Activated CD8-positive, alpha-beta T cell treated with anti-CD3 and anti-CD28 coated beads, Interleukin-2, amount 10 ng/mL, durations not matched to agents 7 days and 5 days (primary cell): ENCODE data around the gene DNAJB9. TPM values are rescaled to one million over a fixed set of nuclear protein-coding genes. Genes with fewer than 3 reads are reported as not detected.

ENCODE experiments used
- ATAC-seq: fragments of 150-1000 bp; cut with Tn5 transposase; one replicate; pipeline ENCODE4 v1.10.0; 2021; ENCODE audit warnings: moderate library complexity
- CTCF ChIA-PET: fragments of 350-600 bp; sonication (Branson Sonifier 250); formaldehyde crosslinking; loops from one replicate; lab custom pipeline; 2021; ENCODE audit warnings: antibody characterized with exemption; lab: Charles Lee
- POLR2A ChIA-PET: fragments of 350-600 bp; sonication (Branson Sonifier 250); formaldehyde crosslinking; loops from one replicate; lab custom pipeline; 2021; ENCODE audit warnings: antibody characterized with exemption; lab: Charles Lee
- DNase-seq: peaks from one replicate; pipeline ENCODE4 v3.0.0-alpha.2; 2020
- H3K27ac Mint-ChIP-seq: one replicate; pipeline ENCODE4 v1.8.0; 2021; ENCODE audit warnings: mild to moderate bottlenecking, mixed read lengths
- H3K27me3 Mint-ChIP-seq: one replicate; pipeline ENCODE4 v1.8.0; 2021; ENCODE audit warnings: low read depth, mixed read lengths
- H3K36me3 Mint-ChIP-seq: one replicate; pipeline ENCODE4 v1.8.0; 2021; ENCODE audit warnings: low read depth, mixed read lengths
- H3K4me1 Mint-ChIP-seq: one replicate; pipeline ENCODE4 v1.8.0; 2021; ENCODE audit warnings: low read depth, mixed read lengths
- H3K4me3 Mint-ChIP-seq: one replicate; pipeline ENCODE4 v1.8.0; 2021; ENCODE audit warnings: mild to moderate bottlenecking, mixed read lengths
- H3K9me3 Mint-ChIP-seq: one replicate; pipeline ENCODE4 v1.8.0; 2022; ENCODE audit warnings: mixed read lengths; ENCODE audit not compliant: insufficient read depth
- total RNA-seq, 2 experiments: library from RNA; stranded (reverse); gene quantifications; one replicate each; pipeline ENCODE4 v1.2.3, GENCODE V29; 2021

DNAJB9 gene
- total RNA-seq: 1 to 10 TPM; 9.4 to 9.6 TPM

DNA sequence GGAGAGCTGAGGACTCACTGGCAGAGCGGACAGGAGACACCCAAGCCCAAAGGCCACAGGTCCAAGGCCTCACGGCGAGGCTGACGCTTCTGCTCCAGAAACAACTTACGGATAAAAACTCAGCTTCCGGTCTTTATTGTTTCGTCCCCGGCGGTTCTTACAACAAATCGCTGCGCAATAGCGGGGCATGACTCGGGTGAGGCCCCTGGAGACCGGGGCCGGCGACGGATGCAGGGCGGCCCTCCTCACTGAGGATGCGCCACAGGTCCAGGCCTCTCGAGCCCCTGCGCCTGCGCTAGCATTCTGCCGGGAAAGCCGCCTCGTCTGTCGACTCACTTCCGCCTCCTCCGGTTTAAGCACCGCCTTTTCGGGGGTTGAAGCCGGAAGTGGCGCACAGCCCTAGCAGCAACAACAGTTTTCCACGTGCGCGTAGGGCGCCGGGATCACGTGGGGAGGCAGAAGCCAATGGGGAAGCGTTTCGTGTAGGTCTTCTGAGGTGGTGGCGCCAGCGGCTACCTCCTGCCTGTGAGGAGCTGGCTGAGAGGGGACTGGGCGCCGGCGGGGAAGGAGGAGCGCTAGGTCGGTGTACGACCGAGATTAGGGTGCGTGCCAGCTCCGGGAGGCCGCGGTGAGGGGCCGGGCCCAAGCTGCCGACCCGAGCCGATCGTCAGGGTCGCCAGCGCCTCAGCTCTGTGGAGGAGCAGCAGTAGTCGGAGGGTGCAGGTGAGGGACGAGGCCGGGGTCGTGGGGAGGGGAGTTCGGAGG is at the start of gene DNAJB9, which contains the start of gene THAP5:
Gene DNAJB9 (plus strand): TSS at position 494 of the 765 bp plus-strand sequence. CDS start 1,853 bp downstream, outside the sequence.
Gene THAP5 (minus strand): TSS at position 326 of the 765 bp plus-strand sequence. CDS start 137 bp downstream, at position 189.
- ATAC-seq (peak; percentile 91), DNase-seq (peak; percentile 99)
- Mint-ChIP-seq H3K9me3 (peaks cover 3% of the 10 kb centered on the region), H3K27ac (peak within 1 kb of the TSS; percentile 100), H3K4me3 (peak within 1 kb of the TSS; percentile 96), H3K4me1 (peaks cover 37% of the 10 kb centered on the region), H3K36me3 (peaks cover 54% of the 10 kb centered on the region), H3K27me3 (no peaks in the 10 kb centered on the region)
- CTCF ChIA-PET: interaction anchor here (1.1 to 1.3 kb wide), 2 partner anchors 44 to 73 kb away, joined by 3 to 6 read pairs; partner anchors contain the start of gene PNPLA8
- POLR2A ChIA-PET: interaction anchor here (0.7 to 4.3 kb wide), 8 partner anchors 13 to 463 kb away, joined by 3 to 55 read pairs (median 4); partner anchors contain the start of gene PNPLA8

DNA sequence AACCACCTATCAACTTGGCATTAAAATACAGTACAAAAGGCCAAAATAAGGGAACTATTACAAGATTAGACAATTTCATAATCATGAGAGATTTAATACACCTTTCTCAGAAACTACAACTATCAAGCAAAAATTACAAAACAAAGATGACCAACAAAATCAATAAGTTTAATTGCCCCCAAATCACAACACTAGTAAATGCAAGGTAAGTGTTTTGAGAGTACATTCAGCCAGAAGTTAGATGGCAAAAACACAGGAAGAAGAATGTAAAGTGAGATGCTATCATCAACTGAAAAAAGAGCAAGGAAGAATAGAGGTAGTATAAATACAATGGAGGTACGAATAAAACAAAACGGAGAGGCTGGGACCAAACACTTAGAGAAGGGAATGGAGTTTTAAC is 46.9 kb upstream of the DNAJB9 start:
- ChIA-PET CTCF (no interaction called here), POLR2A (interaction anchor here (1.2 kb wide), 1 partner anchor 46 kb away, joined by 5 read pairs; the partner anchor contains the start of genes DNAJB9 and THAP5)
- DNase-seq (no peak), ATAC-seq (no peak)
- Mint-ChIP-seq H3K4me1 (peaks cover 20% of the 10 kb centered on the region), H3K27me3 (no peaks in the 10 kb centered on the region), H3K27ac (peak overlapping the region; percentile 3), H3K9me3 (no peaks in the 10 kb centered on the region), H3K4me3 (no peak overlapping the region), H3K36me3 (peaks cover 16% of the 10 kb centered on the region)

DNA sequence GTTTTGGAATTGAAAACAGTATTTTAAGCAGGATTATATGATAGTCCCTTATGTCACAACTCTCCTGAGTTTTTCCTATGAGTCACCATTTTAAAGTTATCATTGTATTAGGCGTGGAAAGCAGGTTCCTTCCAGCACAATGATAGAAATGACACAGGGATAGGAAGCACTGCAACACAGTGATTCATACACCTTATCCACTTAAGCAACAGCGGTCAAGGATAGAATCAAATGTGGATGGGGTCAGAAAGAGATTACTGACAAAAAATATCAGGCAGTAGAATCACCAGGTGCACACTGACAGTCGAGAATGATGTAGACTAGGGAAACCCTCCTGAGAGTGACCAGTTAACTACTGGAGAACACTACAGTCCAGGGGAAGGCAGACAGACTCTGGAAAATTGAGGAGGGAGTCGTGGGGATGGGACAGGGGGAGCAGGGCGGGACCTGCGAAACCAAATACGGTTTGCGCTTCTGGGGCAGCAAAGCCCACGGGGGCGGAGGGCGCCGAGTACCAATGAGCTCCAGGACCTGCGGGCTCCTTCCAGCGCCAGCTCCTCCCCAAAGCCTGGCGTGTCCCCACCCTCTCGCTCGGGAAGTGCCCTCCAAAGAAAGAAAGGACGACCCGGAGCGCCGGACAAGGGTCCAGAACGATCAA is 44.2 kb upstream of the DNAJB9 start:
- no peak for DNase-seq
- peaks cover 20% of the 10 kb centered on the region for H3K4me1 Mint-ChIP-seq
- POLR2A ChIA-PET: interaction anchor here (1.0 to 4.2 kb wide), 3 partner anchors 24 to 45 kb away, joined by 3 to 55 read pairs (median 3); partner anchors contain the start of genes DNAJB9 and THAP5

DNA sequence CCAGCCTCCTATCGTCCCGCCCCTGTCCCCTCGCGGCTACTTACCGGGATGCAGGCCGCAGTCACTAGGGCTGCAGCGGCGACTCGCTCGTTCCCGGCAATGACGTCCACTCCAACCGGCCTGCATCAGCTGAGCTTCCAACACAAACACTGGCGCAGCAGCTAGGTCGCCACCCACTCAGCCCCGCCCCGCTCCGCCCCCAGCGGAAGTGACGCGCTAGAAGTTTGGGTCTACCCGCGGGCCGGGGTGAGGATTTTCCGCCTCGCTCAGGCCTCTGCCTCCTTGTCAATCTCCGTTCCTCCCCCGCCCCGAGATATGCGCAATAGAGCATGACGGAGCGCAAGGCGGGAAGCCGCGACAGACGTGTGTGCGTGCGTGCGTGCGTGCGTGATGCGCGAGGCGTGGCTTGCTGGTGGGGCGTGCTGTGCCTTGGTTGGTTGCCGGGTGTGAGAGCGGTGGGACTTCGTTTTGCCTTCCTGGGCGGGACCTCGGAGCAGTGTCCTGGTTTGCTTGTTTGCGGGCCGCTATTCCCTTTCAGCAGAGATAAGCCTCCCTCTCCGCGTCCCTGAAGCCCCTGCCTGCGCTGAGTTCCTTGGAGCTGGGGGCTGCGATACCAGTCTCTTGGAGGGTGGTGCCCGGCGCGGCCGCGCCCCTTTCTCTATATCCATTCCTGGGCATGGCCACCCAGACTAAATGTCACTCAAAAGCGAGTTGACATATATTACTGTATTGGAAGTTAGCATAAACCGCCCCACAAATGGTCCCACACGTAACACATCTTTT is 43.5 kb upstream of the DNAJB9 start, which contains the start of gene PNPLA8:
Gene PNPLA8 (minus strand): TSS at position 151 of the 783 bp plus-strand sequence. CDS start 10,644 bp downstream, outside the sequence.
- peak within 1 kb of the TSS; percentile 95 for H3K4me3 Mint-ChIP-seq
- ChIA-PET CTCF (interaction anchor here (0.7 to 1.6 kb wide), 4 partner anchors 10 to 73 kb away, joined by 4 to 6 read pairs (median 6); partner anchors contain the start of genes DNAJB9 and THAP5), POLR2A (interaction anchor here (0.6 to 4.2 kb wide), 4 partner anchors 30 to 44 kb away, joined by 3 to 55 read pairs (median 4); partner anchors contain the start of genes DNAJB9 and THAP5)
- H3K27me3 Mint-ChIP-seq: peaks cover 3% of the 10 kb centered on the region
- peak within 1 kb of the TSS; percentile 98 for H3K27ac Mint-ChIP-seq
- DNase-seq (peak; percentile 100), ATAC-seq (peak; percentile 91)
- peaks cover 20% of the 10 kb centered on the region for H3K4me1 Mint-ChIP-seq
- H3K36me3 Mint-ChIP-seq: peaks cover 2% of the 10 kb centered on the region
- H3K9me3 Mint-ChIP-seq: no peaks in the 10 kb centered on the region

More for the DNA sequence above, 44.2 kb upstream of the DNAJB9 start:
- Mint-ChIP-seq H3K4me3 (peak overlapping the region; percentile 95), H3K27ac (peak overlapping the region; percentile 98), H3K9me3 (no peaks in the 10 kb centered on the region), H3K27me3 (peaks cover 2% of the 10 kb centered on the region), H3K36me3 (peaks cover 4% of the 10 kb centered on the region)
- peak; percentile 68 for ATAC-seq
- CTCF ChIA-PET: interaction anchor here (0.7 to 1.6 kb wide), 4 partner anchors 9 to 73 kb away, joined by 4 to 6 read pairs (median 6); partner anchors contain the start of genes DNAJB9 and THAP5

DNA sequence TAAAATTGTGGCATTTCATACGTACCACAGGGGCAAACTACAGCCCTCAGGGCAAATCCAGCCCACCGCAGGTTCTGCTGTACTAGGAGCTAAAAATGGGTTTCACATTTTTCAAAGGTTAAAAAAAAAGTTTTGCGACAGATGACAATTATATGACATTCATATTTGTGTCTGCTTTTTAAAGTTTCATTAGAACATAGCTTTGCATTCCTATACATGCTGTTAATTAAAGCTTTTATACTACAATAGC is 43.0 kb upstream of the DNAJB9 start:
- Mint-ChIP-seq H3K4me1 (peaks cover 20% of the 10 kb centered on the region), H3K36me3 (peaks cover 2% of the 10 kb centered on the region), H3K9me3 (no peaks in the 10 kb centered on the region), H3K27ac (peak overlapping the region; percentile 98), H3K4me3 (peak overlapping the region; percentile 95), H3K27me3 (peaks cover 3% of the 10 kb centered on the region)
- ATAC-seq (no peak), DNase-seq (no peak)
- ChIA-PET CTCF (interaction anchor here (0.9 kb wide), 1 partner anchor 74 kb away, joined by 3 read pairs; no protein-coding TSS in a partner anchor), POLR2A (interaction anchor here (0.6 to 4.2 kb wide), 4 partner anchors 30 to 1953 kb away, joined by 3 to 55 read pairs (median 4); partner anchors contain the start of genes DNAJB9 and THAP5)

DNA sequence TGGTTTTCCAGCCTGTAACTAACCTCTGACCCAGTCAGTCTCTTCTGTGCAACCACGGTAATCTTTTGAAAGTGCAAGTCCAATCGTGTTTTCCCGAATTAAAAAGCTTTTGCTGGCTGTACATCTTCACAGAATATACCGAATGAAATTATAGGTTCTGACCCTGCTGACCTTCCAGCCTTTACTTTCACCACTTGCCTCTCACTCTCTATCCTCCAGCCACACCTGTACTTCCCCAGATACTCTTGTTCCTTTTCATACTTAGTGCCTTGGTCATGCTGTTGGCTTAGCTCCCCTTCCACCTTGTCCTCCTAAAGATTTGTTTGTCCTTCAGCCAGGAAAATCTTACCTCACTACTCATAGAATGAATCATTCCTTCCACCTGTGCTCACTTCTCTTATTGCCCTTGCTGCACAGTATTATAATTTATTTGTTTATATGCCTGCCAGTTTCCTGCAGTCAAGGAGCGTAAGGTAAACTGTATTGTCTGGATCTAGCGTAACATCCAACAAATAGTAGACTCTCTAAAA is 41.4 kb upstream of the DNAJB9 start:
- ATAC-seq: no peak
- Mint-ChIP-seq H3K4me1 (peaks cover 15% of the 10 kb centered on the region), H3K9me3 (no peaks in the 10 kb centered on the region), H3K36me3 (no peaks in the 10 kb centered on the region), H3K4me3 (no peak overlapping the region), H3K27ac (peak overlapping the region; percentile 17), H3K27me3 (peaks cover 5% of the 10 kb centered on the region)
- CTCF ChIA-PET: no interaction called here
- POLR2A ChIA-PET: interaction anchor here (4.2 kb wide), 1 partner anchor 42 kb away, joined by 55 read pairs; the partner anchor contains the start of genes DNAJB9 and THAP5
- DNase-seq: no peak

DNA sequence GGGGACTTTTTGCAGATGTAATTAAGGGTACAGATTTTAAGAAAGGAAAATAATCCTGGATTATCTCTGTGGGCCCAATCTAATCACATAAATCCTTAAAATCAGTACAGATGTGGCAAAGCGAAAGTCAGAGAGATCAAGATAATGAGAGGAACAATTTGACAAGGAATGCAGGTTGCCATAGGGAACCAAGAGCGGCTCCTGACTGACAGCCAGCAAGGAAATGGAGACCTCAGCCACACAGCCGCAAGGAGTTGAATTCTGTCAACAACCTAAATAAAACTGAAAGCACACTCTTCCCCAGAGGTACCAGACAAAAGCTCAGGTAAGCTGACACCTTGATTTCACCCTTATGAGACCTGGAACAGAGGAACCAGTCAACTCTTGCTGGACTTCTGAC is 40.3 kb upstream of the DNAJB9 start:
- ATAC-seq (no peak), DNase-seq (no peak)
- CTCF ChIA-PET: no interaction called here
- no peaks in the 10 kb centered on the region for H3K9me3 Mint-ChIP-seq
- no peaks in the 10 kb centered on the region for H3K36me3 Mint-ChIP-seq
- no peak overlapping the region for H3K27ac Mint-ChIP-seq
- POLR2A ChIA-PET: no interaction called here
- H3K4me3 Mint-ChIP-seq: no peak overlapping the region
- H3K4me1 Mint-ChIP-seq: peaks cover 7% of the 10 kb centered on the region
- H3K27me3 Mint-ChIP-seq: peaks cover 7% of the 10 kb centered on the region

DNA sequence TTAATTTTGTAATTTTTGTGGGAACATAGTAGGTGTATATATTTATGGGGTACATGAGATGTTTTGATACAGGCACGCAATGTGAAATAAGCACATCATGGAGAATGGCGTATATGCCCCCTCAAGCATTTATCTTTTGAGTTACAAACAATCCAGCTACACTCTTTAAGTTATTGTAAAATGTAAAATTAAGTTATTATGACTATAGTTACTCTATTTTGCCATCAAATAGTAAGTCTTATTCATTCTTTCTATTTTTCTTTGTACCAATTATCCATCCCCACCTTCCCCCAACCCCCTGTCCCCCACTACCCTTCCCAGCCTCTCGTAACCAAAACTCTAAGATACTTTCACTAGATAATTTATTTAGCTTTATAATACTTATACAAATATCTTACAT is 36.0 kb upstream of the DNAJB9 start:
- Mint-ChIP-seq H3K4me1 (no peaks in the 10 kb centered on the region), H3K4me3 (no peak overlapping the region), H3K27ac (no peak overlapping the region), H3K27me3 (peaks cover 24% of the 10 kb centered on the region), H3K36me3 (no peaks in the 10 kb centered on the region), H3K9me3 (no peaks in the 10 kb centered on the region)
- DNase-seq (no peak), ATAC-seq (no peak)
- ChIA-PET POLR2A (no interaction called here), CTCF (no interaction called here)

DNA sequence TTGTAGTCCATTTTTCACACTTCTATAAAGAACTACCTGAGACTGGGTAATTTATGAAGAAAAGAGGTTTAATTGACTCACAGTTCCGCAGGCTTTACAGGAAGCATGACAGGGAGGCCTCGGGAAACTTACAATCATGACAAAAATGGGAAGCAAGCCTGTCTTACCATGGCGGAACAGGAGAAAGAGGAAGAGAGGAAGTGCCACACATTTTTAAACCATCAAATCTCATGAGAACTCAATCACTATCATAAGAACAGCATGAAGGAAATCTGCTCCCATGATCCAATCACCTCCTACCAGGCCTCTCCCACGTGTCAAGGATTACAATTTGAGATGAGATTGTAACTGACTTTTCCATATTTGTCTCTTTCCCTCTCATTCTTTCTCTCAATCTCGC is 34.4 kb upstream of the DNAJB9 start:
- Mint-ChIP-seq H3K27me3 (peaks cover 23% of the 10 kb centered on the region), H3K27ac (no peak overlapping the region), H3K4me3 (no peak overlapping the region), H3K9me3 (no peaks in the 10 kb centered on the region), H3K4me1 (no peaks in the 10 kb centered on the region), H3K36me3 (no peaks in the 10 kb centered on the region)
- POLR2A ChIA-PET: no interaction called here
- ATAC-seq (no peak), DNase-seq (no peak)
- CTCF ChIA-PET: no interaction called here

DNA sequence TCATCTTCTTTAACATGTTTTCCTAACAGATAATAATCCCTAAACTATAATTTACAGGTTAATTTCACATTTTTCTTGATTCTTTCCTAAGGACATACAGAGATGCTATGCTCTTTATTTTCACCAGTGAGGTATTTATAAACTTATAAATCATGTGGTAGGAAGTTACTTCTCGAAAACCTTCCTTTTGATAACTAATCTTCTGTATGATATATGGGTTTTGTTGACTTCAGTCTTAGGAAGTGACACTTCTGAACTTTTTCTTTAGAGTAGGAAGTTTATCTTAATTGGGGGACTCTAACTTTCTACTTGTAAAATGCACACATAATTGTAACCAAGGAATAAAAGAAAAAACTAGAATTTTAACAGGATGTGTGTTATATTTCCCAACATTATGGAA is 33.9 kb upstream of the DNAJB9 start:
- ATAC-seq: no peak
- DNase-seq: no peak
- no peak overlapping the region for H3K4me3 Mint-ChIP-seq
- H3K36me3 Mint-ChIP-seq: no peaks in the 10 kb centered on the region
- H3K27ac Mint-ChIP-seq: no peak overlapping the region
- H3K9me3 Mint-ChIP-seq: no peaks in the 10 kb centered on the region
- POLR2A ChIA-PET: no interaction called here
- no peaks in the 10 kb centered on the region for H3K4me1 Mint-ChIP-seq
- CTCF ChIA-PET: no interaction called here
- H3K27me3 Mint-ChIP-seq: peaks cover 21% of the 10 kb centered on the region

DNA sequence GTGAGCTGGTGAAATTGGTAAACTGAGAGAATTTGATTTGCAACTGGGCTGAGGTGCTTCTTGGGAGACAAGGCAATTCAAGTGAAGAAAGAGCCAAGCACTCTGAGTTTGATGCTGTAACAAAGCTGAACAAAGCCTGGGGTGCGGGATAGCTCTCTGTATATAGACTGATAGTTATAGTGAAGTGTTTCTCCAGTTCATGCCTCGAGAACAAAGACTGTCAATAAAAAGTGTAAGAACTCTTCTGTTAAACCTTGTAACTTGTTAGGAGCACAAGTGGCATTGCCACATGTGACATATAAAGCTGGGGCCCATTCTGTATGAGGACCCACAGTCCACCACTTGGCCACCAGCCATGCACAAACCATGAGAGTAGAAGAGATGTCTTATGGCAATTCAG is 32.4 kb upstream of the DNAJB9 start:
- no peak overlapping the region for H3K27ac Mint-ChIP-seq
- no peaks in the 10 kb centered on the region for H3K36me3 Mint-ChIP-seq
- no peak for ATAC-seq
- H3K4me1 Mint-ChIP-seq: no peaks in the 10 kb centered on the region
- CTCF ChIA-PET: no interaction called here
- H3K4me3 Mint-ChIP-seq: no peak overlapping the region
- peaks cover 19% of the 10 kb centered on the region for H3K27me3 Mint-ChIP-seq
- POLR2A ChIA-PET: no interaction called here
- no peaks in the 10 kb centered on the region for H3K9me3 Mint-ChIP-seq
- no peak for DNase-seq
